ENCODE data around the gene XK.

XK gene

DNA sequence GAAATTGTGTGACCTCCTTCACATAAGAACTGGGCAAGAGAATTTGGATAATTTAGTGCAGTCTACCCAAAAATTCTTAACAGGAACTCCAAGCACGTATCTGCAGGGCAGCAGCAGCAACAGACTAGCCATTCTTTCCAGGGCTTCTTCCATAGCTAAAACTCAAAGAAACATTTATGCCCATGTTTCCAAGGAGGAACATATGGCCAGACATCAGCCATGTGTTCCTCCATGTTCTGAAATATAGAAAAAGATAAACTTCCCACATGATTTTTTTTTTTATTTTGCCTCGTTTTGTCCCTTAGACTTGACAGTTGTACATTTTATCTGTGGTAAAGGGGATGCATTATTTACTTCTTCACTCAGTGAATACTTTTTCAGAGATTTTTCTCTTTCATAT lies 66.7 kb downstream of the XK start:
- TF ChIP-seq, protein P1, sequence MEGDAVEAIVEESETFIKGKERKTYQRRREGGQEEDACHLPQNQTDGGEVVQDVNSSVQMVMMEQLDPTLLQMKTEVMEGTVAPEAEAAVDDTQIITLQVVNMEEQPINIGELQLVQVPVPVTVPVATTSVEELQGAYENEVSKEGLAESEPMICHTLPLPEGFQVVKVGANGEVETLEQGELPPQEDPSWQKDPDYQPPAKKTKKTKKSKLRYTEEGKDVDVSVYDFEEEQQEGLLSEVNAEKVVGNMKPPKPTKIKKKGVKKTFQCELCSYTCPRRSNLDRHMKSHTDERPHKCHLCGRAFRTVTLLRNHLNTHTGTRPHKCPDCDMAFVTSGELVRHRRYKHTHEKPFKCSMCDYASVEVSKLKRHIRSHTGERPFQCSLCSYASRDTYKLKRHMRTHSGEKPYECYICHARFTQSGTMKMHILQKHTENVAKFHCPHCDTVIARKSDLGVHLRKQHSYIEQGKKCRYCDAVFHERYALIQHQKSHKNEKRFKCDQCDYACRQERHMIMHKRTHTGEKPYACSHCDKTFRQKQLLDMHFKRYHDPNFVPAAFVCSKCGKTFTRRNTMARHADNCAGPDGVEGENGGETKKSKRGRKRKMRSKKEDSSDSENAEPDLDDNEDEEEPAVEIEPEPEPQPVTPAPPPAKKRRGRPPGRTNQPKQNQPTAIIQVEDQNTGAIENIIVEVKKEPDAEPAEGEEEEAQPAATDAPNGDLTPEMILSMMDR (IDR thresholded peaks at IDR 0.05; ENCODE audit: low read length) = no peak
- TF ChIP-seq EZH2 (IDR thresholded peaks at IDR 0.05; ENCODE audit: borderline replicate concordance, low read length) = no peak
- Histone ChIP-seq H2AFZ (ENCODE audit: low read length) (no peak overlapping the region), H3K79me2 (ENCODE audit: insufficient read depth, low read length) (no peaks in the 10 kb centered on the region), H4K20me1 (ENCODE audit: insufficient read depth, low read length) (no peaks in the 10 kb centered on the region), H3K4me3 (ENCODE audit: low read depth, low read length, poor library complexity, severe bottlenecking) (no peak overlapping the region), H3K27me3 (ENCODE audit: insufficient read depth, low read length) (no peaks in the 10 kb centered on the region), H3K4me2 (ENCODE audit: low read length) (no peak overlapping the region), H3K9me2 (ENCODE audit: low read depth, low read length) (no peaks in the 10 kb centered on the region), H3K4me1 (ENCODE audit: insufficient read depth, low read length, severe bottlenecking) (peaks cover 46% of the 10 kb centered on the region), H3K9ac (ENCODE audit: low read length) (no peak overlapping the region), H3K9me3 (ENCODE audit: low read length) (no peaks in the 10 kb centered on the region), H3F3A (ENCODE audit: insufficient read depth, low read length) (no peaks in the 10 kb centered on the region), H3K36me3 (ENCODE audit: insufficient read depth, low read length) (no peaks in the 10 kb centered on the region), H3K27ac (ENCODE audit: low read depth, low read length, poor library complexity, severe bottlenecking) (no peak overlapping the region)

DNA sequence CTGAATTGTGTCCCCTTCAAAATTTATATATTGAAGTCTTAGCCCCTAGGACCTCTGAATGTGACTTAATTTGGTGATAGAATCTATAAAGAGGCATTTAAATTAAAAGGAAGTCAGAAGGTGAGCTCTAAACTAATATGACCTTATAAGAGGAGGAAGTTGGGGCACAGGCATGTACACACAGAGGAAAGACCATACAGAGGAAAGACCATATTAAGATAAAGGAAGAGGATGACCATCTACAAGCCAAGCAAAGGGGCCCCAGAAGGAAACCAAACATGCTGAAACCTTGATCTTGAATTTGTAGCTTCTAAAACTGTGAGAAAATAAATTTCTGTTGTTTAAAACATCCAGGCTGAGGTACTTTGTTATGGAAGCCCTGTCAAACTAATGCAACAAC lies 67.3 kb downstream of the XK start:
- Histone ChIP-seq H3K79me2 (ENCODE audit: insufficient read depth, low read length) (no peaks in the 10 kb centered on the region), H2AFZ (ENCODE audit: low read length) (no peak overlapping the region), H3K4me3 (ENCODE audit: low read depth, low read length, poor library complexity, severe bottlenecking) (no peak overlapping the region), H3K9me3 (ENCODE audit: low read length) (no peaks in the 10 kb centered on the region), H3K27ac (ENCODE audit: low read depth, low read length, poor library complexity, severe bottlenecking) (peak overlapping the region; percentile 100), H3K27me3 (ENCODE audit: insufficient read depth, low read length) (no peaks in the 10 kb centered on the region), H3K36me3 (ENCODE audit: insufficient read depth, low read length) (no peaks in the 10 kb centered on the region), H3K9me2 (ENCODE audit: low read depth, low read length) (no peaks in the 10 kb centered on the region), H4K20me1 (ENCODE audit: insufficient read depth, low read length) (no peaks in the 10 kb centered on the region), H3K4me1 (ENCODE audit: insufficient read depth, low read length, severe bottlenecking) (peaks cover 48% of the 10 kb centered on the region), H3F3A (ENCODE audit: insufficient read depth, low read length) (no peaks in the 10 kb centered on the region), H3K9ac (ENCODE audit: low read length) (no peak overlapping the region), H3K4me2 (ENCODE audit: low read length) (no peak overlapping the region)
- no peak for TF ChIP-seq EZH2 (IDR thresholded peaks at IDR 0.05; ENCODE audit: borderline replicate concordance, low read length)
- TF ChIP-seq, protein P1 (IDR thresholded peaks at IDR 0.05; ENCODE audit: low read length) = no peak

DNA sequence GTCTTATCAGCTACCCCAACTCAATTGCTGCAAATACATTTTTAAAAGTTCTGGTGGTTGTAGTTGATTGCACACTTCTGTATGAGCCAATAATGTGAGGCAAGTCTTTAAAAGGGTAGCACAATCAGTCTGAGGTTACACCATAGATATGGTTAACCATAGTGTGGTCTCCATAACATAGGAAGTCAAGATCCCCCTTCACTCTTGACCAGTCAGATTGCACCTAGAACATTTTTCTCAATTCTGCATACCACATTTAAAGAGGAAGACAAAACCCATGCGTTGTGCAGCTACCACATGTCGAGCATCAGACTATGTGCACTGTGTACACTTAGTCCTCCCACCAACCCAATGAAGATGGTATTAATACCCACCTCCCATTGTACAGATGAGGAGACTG lies 67.8 kb downstream of the XK start:
- Histone ChIP-seq H4K20me1 (ENCODE audit: insufficient read depth, low read length) (no peaks in the 10 kb centered on the region), H3K36me3 (ENCODE audit: insufficient read depth, low read length) (no peaks in the 10 kb centered on the region), H3K9me2 (ENCODE audit: low read depth, low read length) (no peaks in the 10 kb centered on the region), H3K27ac (ENCODE audit: low read depth, low read length, poor library complexity, severe bottlenecking) (peak overlapping the region; percentile 100), H3F3A (ENCODE audit: insufficient read depth, low read length) (no peaks in the 10 kb centered on the region), H3K79me2 (ENCODE audit: insufficient read depth, low read length) (no peaks in the 10 kb centered on the region), H3K4me2 (ENCODE audit: low read length) (no peak overlapping the region), H3K9me3 (ENCODE audit: low read length) (no peaks in the 10 kb centered on the region), H3K4me1 (ENCODE audit: insufficient read depth, low read length, severe bottlenecking) (peaks cover 48% of the 10 kb centered on the region), H3K9ac (ENCODE audit: low read length) (no peak overlapping the region), H3K27me3 (ENCODE audit: insufficient read depth, low read length) (no peaks in the 10 kb centered on the region), H2AFZ (ENCODE audit: low read length) (no peak overlapping the region), H3K4me3 (ENCODE audit: low read depth, low read length, poor library complexity, severe bottlenecking) (no peak overlapping the region)
- TF ChIP-seq, protein P1 (IDR thresholded peaks at IDR 0.05; ENCODE audit: low read length) = no peak
- no peak for TF ChIP-seq EZH2 (IDR thresholded peaks at IDR 0.05; ENCODE audit: borderline replicate concordance, low read length)
